ENCODE results near the gene PAX5.

- TF ChIP-seq CEBPB (IDR thresholded peaks at IDR 0.05) (no peak), NFIC (IDR thresholded peaks at IDR 0.05) (no peak), REST (IDR thresholded peaks at IDR 0.05; ENCODE audit: low read depth) (no peak)
- TF ChIP-seq, protein P1, sequence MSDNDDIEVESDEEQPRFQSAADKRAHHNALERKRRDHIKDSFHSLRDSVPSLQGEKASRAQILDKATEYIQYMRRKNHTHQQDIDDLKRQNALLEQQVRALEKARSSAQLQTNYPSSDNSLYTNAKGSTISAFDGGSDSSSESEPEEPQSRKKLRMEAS (IDR thresholded peaks at IDR 0.05) = no peak
- TF ChIP-seq, protein P2, sequence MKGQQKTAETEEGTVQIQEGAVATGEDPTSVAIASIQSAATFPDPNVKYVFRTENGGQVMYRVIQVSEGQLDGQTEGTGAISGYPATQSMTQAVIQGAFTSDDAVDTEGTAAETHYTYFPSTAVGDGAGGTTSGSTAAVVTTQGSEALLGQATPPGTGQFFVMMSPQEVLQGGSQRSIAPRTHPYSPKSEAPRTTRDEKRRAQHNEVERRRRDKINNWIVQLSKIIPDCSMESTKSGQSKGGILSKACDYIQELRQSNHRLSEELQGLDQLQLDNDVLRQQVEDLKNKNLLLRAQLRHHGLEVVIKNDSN (IDR thresholded peaks at IDR 0.05) = no peak
Measured at GRCh38 chr9:36796671-36797419, 237.2 kb downstream of the PAX5 start.
